CMK (cell line): ENCODE data around the gene FGF19.

Experiments used
- DNase-seq: peaks from one replicate; pipeline ENCODE4 v3.0.0-alpha.2; 2010; ENCODE audit warnings: low read depth

FGF19 gene

GRCh38 chr11:69718147-69718546, 14.3 kb upstream of the FGF19 start:
- DNase-seq: peak; percentile 17

- no peak for DNase-seq
Measured at GRCh38 chr11:69716891-69717747, 13.3 kb upstream of the FGF19 start.

GRCh38 chr11:69716099-69716498, 12.3 kb upstream of the FGF19 start:
- no peak for DNase-seq

- no peak for DNase-seq
Measured at GRCh38 chr11:69715446-69715845, 11.6 kb upstream of the FGF19 start.

- peak; percentile 33 for DNase-seq
Measured at GRCh38 chr11:69711822-69712801, 8.3 kb upstream of the FGF19 start.

- no peak for DNase-seq
Measured at GRCh38 chr11:69708736-69709401, 5.0 kb upstream of the FGF19 start.

GRCh38 chr11:69707176-69707575, 3.4 kb upstream of the FGF19 start:
- no peak for DNase-seq

GRCh38 chr11:69705901-69706787, 2.3 kb upstream of the FGF19 start:
- no peak for DNase-seq

GRCh38 chr11:69705351-69705811, 1.6 kb upstream of the FGF19 start:
- no peak for DNase-seq

- no peak for DNase-seq
Measured at GRCh38 chr11:69704508-69705253, 859 bp upstream of the FGF19 start.

GRCh38 chr11:69703453-69703767, 412 bp downstream of the FGF19 start:
- no peak for DNase-seq

GRCh38 chr11:69702769-69703452, 911 bp downstream of the FGF19 start:
- no peak for DNase-seq

- no peak for DNase-seq
Measured at GRCh38 chr11:69702239-69702691, 1.6 kb downstream of the FGF19 start.

GRCh38 chr11:69700278-69701140, 3.3 kb downstream of the FGF19 start:
- DNase-seq: peak; percentile 66

- no peak for DNase-seq
Measured at GRCh38 chr11:69699213-69699612, 4.6 kb downstream of the FGF19 start.

GRCh38 chr11:69698362-69698761, 5.5 kb downstream of the FGF19 start:
- DNase-seq: no peak

- no peak for DNase-seq
Measured at GRCh38 chr11:69697861-69698260, 6.0 kb downstream of the FGF19 start.

- no peak for DNase-seq
Measured at GRCh38 chr11:69697469-69697843, 6.4 kb downstream of the FGF19 start.
